GM11168 (cell line): ENCODE measurements around the gene DNAH8.

Experiments used
- in situ Hi-C: fragments of 300-500 bp; cut with MboI; formaldehyde crosslinking; loops from one replicate; pipeline ENCODE4 v1.12.0; 2022; ENCODE audit warnings: low sequenced_read_pairs; ENCODE audit not compliant: unreplicated experiment

The DNAH8 gene

DNA sequence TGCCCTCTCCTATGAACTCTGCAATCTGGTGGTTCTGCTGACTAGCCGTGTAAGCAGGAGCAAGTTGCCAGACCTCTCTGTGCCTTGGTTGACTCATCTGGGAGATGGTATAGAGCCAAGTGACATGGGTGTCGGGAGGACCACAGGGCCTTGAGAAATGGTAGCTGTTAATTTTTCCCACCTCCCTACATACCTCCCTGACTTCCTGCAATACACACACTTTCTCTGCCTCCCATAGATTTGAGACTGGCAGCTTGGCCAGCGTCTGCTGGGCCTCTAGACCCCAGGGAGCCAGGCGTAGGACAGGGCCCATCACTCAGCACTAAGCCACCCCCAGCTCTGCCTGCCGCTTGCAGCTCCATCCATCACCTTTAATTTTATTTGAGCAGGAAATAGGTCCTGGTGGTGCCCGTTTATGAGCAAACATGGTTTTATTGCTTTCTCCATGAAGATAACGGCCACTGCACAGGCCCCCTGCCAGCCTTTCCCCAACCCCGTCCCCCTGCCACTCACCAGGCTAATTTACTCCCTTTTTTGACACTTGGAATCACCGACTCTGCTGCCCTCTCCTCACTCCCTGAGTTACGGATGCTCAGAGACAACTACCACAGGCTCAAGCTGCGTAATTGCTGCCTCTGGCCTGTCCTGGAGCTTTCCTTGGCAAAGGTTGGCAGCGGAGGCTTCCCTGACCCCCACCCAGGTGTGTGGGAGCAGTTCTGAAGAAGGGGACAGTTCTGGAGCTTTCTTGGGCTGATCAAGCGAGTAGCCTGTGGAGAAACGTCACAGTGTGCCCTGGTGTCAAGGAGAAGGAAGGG is 344.6 kb downstream of the DNAH8 start:
- in situ Hi-C loops, result no loop called here

GRCh38 chr6:39060467-39061160 is 345.5 kb downstream of the DNAH8 start:
- in situ Hi-C loops, result no loop called here

DNA sequence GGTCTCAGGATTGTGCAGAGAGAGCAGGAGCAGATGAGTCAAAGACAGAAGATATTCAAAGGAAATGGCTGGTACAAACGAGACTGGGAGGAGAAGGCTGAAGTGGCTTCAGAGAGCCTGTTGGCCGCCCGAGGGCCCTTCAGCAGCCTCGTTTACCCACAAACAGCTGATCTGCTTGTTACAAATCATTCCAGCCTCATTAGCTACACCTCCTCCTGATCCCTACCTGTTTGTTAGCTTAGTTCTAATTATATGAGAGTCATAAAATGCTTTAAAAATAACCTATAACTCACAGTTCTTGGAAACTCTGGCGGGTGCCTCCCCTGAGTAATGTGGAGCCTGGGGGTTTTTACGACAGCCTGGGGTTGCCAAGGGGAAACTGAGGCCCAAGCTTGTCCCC is 346.1 kb downstream of the DNAH8 start:
- in situ Hi-C loops, result no loop called here

- in situ Hi-C loops, result no loop called here
Measured at GRCh38 chr6:39061588-39061987, 346.5 kb downstream of the DNAH8 start.

DNA sequence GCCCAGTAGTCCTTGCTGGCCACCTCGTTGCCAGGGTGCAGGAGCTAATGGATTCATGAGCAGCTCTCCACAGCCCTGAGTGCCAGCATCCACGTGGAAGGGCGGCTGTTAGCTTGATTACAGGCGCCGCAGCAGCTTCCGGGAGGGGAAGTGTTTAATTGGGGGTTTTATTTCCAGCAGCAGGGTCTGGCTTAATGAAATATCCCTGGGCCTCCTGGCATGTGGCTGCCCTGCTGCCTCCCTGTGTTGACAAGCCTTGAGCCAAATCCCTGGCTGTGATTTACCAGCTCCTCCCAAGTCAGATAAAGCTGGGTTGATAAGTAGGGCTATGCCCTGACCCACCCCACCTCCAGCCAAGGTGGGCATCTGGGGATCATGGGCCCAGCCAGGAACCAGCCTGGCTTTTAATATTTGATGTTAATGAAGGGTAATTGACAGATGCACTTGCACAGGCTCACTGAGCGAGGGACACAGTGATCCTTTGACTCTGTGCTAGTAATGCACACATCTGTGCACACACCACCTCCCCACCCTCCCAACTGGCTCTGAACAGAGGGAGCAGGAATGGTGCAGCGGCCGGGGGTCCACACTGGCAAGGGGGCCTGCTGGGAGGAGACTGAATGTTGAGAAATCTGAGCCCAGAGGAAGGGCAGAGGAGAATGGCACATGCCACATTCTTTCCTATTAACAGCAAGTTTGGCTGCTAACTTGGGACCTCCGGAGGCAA is 347.1 kb downstream of the DNAH8 start:
- in situ Hi-C loops, result no loop called here

DNA sequence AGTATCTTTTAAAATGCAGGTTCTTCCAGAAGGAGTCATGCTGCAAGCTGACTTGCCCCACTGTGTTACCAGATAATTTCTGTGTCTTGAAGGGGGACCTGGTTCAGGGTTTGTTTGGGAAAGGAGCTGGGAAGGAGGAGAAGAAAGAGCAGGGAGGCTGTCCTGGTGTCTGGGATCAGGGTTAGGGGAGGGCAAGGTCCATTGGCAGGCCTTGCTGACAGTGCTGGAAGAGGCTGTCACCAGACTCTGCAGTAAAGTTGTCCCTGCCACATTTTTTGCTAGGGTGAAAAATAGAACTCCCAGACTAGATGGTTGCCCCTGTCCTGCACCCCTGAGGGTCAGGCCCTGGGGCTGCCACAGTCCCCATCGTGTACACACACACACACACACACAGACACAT is 348.4 kb downstream of the DNAH8 start:
- in situ Hi-C loops, result no loop called here

DNA sequence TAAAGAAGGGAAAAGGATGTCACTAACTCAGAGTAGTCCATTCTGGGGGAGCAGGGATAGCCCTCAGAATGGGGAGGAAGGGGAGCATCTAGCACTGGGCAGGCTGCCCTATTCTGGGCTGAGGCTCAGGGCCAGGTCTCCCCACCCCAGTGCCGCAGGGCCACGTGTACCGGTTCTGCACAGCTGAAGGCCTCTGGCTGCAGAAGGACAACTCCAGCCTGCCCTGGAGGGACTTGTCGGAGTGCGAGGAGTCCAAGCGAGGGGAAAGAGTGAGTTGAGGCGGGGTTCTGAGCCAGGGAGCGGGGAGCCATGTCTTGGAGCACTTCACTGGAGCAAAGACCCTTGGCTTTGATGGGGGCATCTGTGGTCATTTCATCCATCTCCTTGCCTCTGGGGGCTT is 350.4 kb downstream of the DNAH8 start:
- in situ Hi-C loops, result no loop called here

- in situ Hi-C loops, result no loop called here
Measured at GRCh38 chr6:39068391-39068790, 353.3 kb downstream of the DNAH8 start.

GRCh38 chr6:39072830-39073229 is 357.7 kb downstream of the DNAH8 start:
- in situ Hi-C loops, result no loop called here

DNA sequence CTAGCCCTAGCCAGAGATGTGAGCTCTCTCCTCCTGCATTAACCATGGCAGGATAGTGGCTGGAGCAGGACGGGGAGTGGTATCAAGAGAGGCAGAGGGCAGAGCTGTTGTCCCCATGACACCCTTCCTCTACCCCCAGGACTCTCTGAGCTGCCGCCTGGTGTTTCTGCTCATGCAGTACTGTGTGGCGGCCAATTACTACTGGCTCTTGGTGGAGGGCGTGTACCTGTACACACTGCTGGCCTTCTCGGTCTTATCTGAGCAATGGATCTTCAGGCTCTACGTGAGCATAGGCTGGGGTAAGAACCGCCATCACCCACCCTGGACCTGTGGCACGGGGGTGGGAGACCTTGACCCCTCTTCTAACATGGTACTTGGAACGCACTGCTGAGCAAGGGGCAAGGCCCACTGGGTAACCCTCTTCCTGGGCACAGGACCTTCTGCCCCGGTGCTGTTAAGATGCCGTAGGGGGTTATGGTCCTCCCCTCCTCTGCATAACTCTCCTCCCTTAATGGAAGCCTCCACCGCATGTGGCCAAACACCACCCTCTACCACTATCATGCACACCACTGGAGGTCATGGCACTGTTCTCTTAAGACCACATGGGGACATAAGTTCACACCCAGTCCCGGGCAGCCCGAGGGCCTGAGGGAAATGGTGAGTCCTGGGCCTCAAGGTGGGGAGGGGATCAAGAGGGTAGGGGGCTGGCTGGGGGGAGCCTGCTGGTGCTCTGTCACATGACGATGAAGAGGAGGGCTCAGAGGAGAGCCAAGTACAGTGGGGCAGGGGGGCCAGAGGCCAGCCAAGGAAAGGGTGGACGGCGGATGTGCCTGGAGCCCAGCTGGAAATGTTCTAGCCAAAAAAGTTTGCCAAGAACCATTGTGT is 358.6 kb downstream of the DNAH8 start:
- in situ Hi-C loops, result no loop called here

- in situ Hi-C loops, result no loop called here
Measured at GRCh38 chr6:39074486-39074885, 359.4 kb downstream of the DNAH8 start.

DNA sequence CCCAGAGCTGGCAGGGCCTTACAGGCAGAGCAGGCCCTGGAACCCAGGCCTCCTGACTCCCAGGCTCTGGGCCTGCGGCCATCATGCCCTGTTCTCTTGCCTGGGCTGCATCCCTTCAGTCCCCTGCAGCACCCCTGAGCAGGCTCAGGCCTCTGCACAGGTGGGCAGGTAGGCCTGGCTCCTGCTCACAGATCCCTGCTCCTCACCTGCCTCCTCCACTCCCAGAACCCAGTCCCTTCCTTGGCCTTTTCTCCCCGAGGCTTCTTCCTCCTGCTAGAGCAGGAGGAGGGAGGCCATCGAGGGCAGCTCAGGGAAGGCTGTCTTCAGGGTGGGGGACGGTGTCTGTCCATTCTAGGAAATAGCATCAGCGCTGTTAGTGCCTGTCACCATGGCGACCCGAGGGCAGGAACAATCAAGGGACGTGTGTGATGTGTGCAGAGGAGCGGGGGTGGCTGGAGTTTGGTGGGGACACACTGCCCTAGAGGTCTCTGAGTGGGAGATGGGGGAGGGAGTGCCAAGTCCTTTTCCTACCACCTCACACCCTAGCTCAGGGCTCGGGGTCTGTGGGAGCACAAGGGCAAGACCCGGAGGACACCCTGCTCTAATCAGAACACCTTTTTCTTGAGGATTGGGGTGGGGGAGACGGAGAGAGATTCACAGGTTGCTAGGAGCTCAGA is 360.0 kb downstream of the DNAH8 start:
- in situ Hi-C loops, result no loop called here

- in situ Hi-C loops, result no loop called here
Measured at GRCh38 chr6:39075807-39076622, 360.9 kb downstream of the DNAH8 start.

- in situ Hi-C loops, result no loop called here
Measured at GRCh38 chr6:39076623-39077535, 361.8 kb downstream of the DNAH8 start.

DNA sequence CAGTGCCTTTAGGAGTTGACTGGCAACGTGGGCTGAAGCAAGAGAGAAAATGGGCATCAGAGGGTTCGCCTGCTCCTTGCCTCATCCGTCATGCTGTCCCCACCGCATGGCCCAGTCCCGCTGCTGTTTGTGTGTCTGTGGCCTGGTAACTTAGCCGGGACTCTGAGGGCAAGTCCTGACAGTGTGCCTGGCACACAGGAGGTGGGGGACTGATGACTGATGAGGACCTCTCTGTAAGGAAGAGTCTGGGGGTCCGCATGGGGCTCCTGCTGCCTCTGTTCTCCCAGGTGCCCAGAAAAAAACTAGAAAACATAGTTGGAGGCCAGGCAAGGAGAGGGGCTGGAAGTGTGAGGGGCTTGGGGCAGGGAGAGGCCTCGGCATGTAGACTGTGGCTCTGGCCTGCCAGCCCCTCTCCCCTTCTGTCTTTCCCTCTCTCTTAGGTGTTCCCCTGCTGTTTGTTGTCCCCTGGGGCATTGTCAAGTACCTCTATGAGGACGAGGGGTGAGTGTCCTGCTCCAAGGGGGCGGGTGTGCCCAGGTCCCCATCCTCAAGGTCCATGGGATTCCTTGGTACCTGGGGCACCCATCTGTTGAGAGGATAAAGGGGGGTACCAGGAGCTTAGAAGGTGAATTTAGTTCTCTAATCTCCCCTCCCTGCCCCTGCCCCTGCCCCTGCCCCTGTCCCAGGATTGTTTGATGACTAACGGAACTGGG is 362.9 kb downstream of the DNAH8 start:
- in situ Hi-C loops, result no loop called here

GRCh38 chr6:39078695-39079094 is 363.6 kb downstream of the DNAH8 start:
- in situ Hi-C loops, result no loop called here
